H9 (cell line): ENCODE measurements around the gene ST6GALNAC6. TPM values are rescaled to one million over a fixed set of nuclear protein-coding genes. Genes with fewer than 3 reads are reported as not detected.

Experiments used
- DNase-seq: peaks from one replicate; pipeline ENCODE4 v3.0.0-alpha.2; 2017
- H2AFZ ChIP-seq: one replicate; pipeline ENCODE4 v1.6.1; 2013; ENCODE audit warnings: mild to moderate bottlenecking, low read length, control low read depth, moderate library complexity
- H2AK5ac ChIP-seq: 2 replicates; pipeline ENCODE4 v1.6.1; 2013; ENCODE audit warnings: low read length, control low read depth, mixed read lengths; ENCODE audit not compliant: insufficient read length
- H2BK120ac ChIP-seq: one replicate; pipeline ENCODE4 v1.6.1; 2013; ENCODE audit warnings: low read depth, mild to moderate bottlenecking, low read length, control low read depth, inconsistent platforms; ENCODE audit not compliant: poor library complexity, severe bottlenecking
- H2BK12ac ChIP-seq: 2 replicates; pipeline ENCODE4 v1.6.1; 2013; ENCODE audit warnings: low read length, control low read depth, mixed read lengths, low read depth; ENCODE audit not compliant: insufficient read length
- H2BK15ac ChIP-seq: 2 replicates; pipeline ENCODE4 v1.6.1; 2013; ENCODE audit warnings: low read depth, low read length, control low read depth
- H2BK20ac ChIP-seq: one replicate; pipeline ENCODE4 v1.6.1; 2013; ENCODE audit warnings: low read depth, mild to moderate bottlenecking, low read length, control low read depth, inconsistent platforms; ENCODE audit not compliant: poor library complexity, severe bottlenecking
- H2BK5ac ChIP-seq: 2 replicates; pipeline ENCODE4 v1.6.1; 2013; ENCODE audit warnings: low read length, control low read depth, mixed read lengths; ENCODE audit not compliant: insufficient read length
- H3K14ac ChIP-seq: 2 replicates; pipeline ENCODE4 v1.6.1; 2013; ENCODE audit warnings: low read length, control low read depth; ENCODE audit not compliant: insufficient read depth
- H3K18ac ChIP-seq: 2 replicates; pipeline ENCODE4 v1.6.1; 2013; ENCODE audit warnings: low read depth, mild to moderate bottlenecking, mixed read lengths, low read length, control low read depth; ENCODE audit not compliant: insufficient read length
- H3K23ac ChIP-seq: 2 replicates; pipeline ENCODE4 v1.6.1; 2013; ENCODE audit warnings: low read length, control low read depth, mixed read lengths, low read depth; ENCODE audit not compliant: insufficient read length
- H3K23me2 ChIP-seq: 2 replicates; pipeline ENCODE4 v1.6.1; 2013; ENCODE audit warnings: low read depth, mild to moderate bottlenecking, mixed read lengths, low read length, control low read depth; ENCODE audit not compliant: insufficient read length, poor library complexity, severe bottlenecking
- H3K27ac ChIP-seq: 2 replicates; pipeline ENCODE4 v1.5.1; 2013; ENCODE audit warnings: low read length, control low read depth, mixed read lengths, low read depth; ENCODE audit not compliant: insufficient read length
- H3K27me3 ChIP-seq: 2 replicates; pipeline ENCODE4 v1.6.1; 2013; ENCODE audit warnings: low read length, control low read depth, inconsistent platforms; ENCODE audit not compliant: insufficient read depth
- H3K4ac ChIP-seq: 2 replicates; pipeline ENCODE4 v1.6.1; 2013; ENCODE audit warnings: low read depth, mild to moderate bottlenecking, control low read depth, inconsistent platforms, low read length, moderate library complexity
- H3K4me1 ChIP-seq: 2 replicates; pipeline ENCODE4 v1.6.1; 2013; ENCODE audit warnings: low read length, control low read depth, inconsistent platforms; ENCODE audit not compliant: insufficient read depth
- H3K4me2 ChIP-seq: 2 replicates; pipeline ENCODE4 v1.6.1; 2013; ENCODE audit warnings: low read length, control low read depth, mixed read lengths; ENCODE audit not compliant: insufficient read length, insufficient read depth
- H3K56ac ChIP-seq: 2 replicates; pipeline ENCODE4 v1.6.1; 2013; ENCODE audit warnings: low read depth, mild to moderate bottlenecking, mixed read lengths, low read length, control low read depth; ENCODE audit not compliant: insufficient read length
- H3K79me1 ChIP-seq: 2 replicates; pipeline ENCODE4 v1.6.1; 2013; ENCODE audit warnings: low read depth, mild to moderate bottlenecking, moderate library complexity, low read length, control low read depth, inconsistent platforms; ENCODE audit not compliant: insufficient read depth, poor library complexity, severe bottlenecking
- H3K79me2 ChIP-seq: 2 replicates; pipeline ENCODE4 v1.6.1; 2013; ENCODE audit warnings: low read length, control low read depth, inconsistent platforms; ENCODE audit not compliant: insufficient read depth
- H3K9ac ChIP-seq: 2 replicates; pipeline ENCODE4 v1.6.1; 2013; ENCODE audit warnings: low read length, control low read depth, mixed read lengths; ENCODE audit not compliant: insufficient read length; ENCODE audit errors: extremely low read depth
- H3K9me3 ChIP-seq: one replicate; pipeline ENCODE4 v1.6.1; 2013; ENCODE audit warnings: low read depth, low read length, inconsistent platforms; ENCODE audit not compliant: control insufficient read depth
- H3T11ph ChIP-seq: one replicate; pipeline ENCODE4 v1.6.1; 2013; ENCODE audit warnings: mild to moderate bottlenecking, low read length, control low read depth, inconsistent platforms
- H4K20me1 ChIP-seq: one replicate; pipeline ENCODE4 v1.6.1; 2013; ENCODE audit not compliant: control insufficient read depth, insufficient read length, insufficient read depth
- H4K5ac ChIP-seq: 2 replicates; pipeline ENCODE4 v1.6.1; 2013; ENCODE audit warnings: low read depth, mild to moderate bottlenecking, mixed read lengths, low read length, control low read depth; ENCODE audit not compliant: insufficient read length
- H4K8ac ChIP-seq: replicated peaks from 2 replicates; pipeline ENCODE4 v1.6.1; 2013; ENCODE audit warnings: low read length, control low read depth, mixed read lengths, low read depth; ENCODE audit not compliant: insufficient read length
- H4K91ac ChIP-seq: 2 replicates; pipeline ENCODE4 v1.6.1; 2013; ENCODE audit warnings: low read depth, mild to moderate bottlenecking, moderate library complexity, mixed read lengths, low read length, control low read depth; ENCODE audit not compliant: insufficient read length
- H3K27ac Mint-ChIP-seq, 3 experiments: 2 replicates in 2 of 3; 3 replicates in 1 of 3; pipeline ENCODE4 v1.8.0; 2020 to 2021; ENCODE audit warnings: mixed read lengths in 3 of 3, mild to moderate bottlenecking in 1 of 3, moderate library complexity in 1 of 3
- H3K27me3 Mint-ChIP-seq: 2 replicates; pipeline ENCODE4 v1.8.0; 2021; ENCODE audit warnings: low read depth, mild to moderate bottlenecking, moderate library complexity, mixed read lengths
- H3K36me3 Mint-ChIP-seq, 3 experiments: 2 replicates in 2 of 3; 3 replicates in 1 of 3; pipeline ENCODE4 v1.8.0; 2020 to 2021; ENCODE audit warnings: low read depth in 3 of 3, mixed read lengths in 3 of 3; ENCODE audit not compliant: insufficient read depth in 1 of 3
- H3K4me1 Mint-ChIP-seq, 2 experiments: 2 replicates each; pipeline ENCODE4 v1.8.0; 2020; ENCODE audit warnings: mixed read lengths in 2 of 2
- H3K4me3 Mint-ChIP-seq, 2 experiments: 2 replicates in 1 of 2; 3 replicates in 1 of 2; pipeline ENCODE4 v1.8.0; 2020 to 2021; ENCODE audit warnings: mild to moderate bottlenecking in 2 of 2, mixed read lengths in 2 of 2, moderate library complexity in 1 of 2
- H3K9me3 Mint-ChIP-seq, 2 experiments: 2 replicates in 1 of 2; 3 replicates in 1 of 2; pipeline ENCODE4 v1.8.0; 2020; ENCODE audit warnings: mild to moderate bottlenecking in 2 of 2, mixed read lengths in 2 of 2, moderate library complexity in 1 of 2
- WGBS: extraction: QIAGEN DNeasy Blood & Tissue Kit; methylation state at CpG from one replicate; pipeline ENCODE4 v1.1.7; 2013; ENCODE audit warnings: missing lambda C conversion rate, low lambda C conversion rate, mixed read lengths; ENCODE audit not compliant: insufficient read length; ENCODE audit errors: extremely low coverage; 5-methylcytosine and 5-hydroxymethylcytosine counted together
- total RNA-seq: library from RNA; stranded (reverse); gene quantifications from 2 replicates; pipeline ENCODE4 v1.2.1, GENCODE V29; 2021
- TF ChIP-seq, protein P1 (sequence below): fragments of 200-600 bp; sonication (generic); conservative IDR thresholded peaks from 3 replicates; pipeline ENCODE4 v1.8.0; 2021; ENCODE audit warnings: antibody characterized with exemption, mild to moderate bottlenecking

Gene ST6GALNAC6
- total RNA-seq, 1 experiment from 2014 or later: 29.8 TPM

DNA sequence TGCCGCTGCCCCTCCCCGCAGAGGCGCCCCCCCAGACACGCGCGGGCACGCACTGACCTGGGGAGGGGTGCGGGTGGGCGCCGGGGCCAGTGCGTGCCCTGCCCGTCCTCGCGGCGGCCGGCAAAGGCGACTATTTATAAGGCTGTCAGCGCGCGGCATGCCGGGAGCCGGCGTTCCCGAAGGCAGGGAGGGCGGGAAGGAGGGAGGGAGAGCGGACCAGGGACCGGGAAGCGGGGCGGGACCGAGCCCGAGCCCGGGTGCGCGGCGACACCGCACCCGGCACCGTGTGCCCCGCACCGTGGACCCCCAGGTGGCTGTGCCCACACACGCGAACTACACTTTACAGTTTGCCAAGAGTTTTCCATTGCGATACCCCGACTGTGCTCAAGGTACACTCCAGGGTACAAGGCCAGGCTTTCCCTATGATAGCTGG, 21.8 kb downstream of the ST6GALNAC6 start, which contains the start of gene AK1:
AK1 (minus strand) TSS at position 110 of the 433 bp plus-strand sequence. CDS start 3,058 bp downstream, outside the sequence.
- no peaks in the 10 kb centered on the region for H3K9me3 ChIP-seq
- H4K91ac ChIP-seq: no peak within 1 kb of the TSS
- no peak within 1 kb of the TSS for H2AK5ac ChIP-seq
- no peaks in the 10 kb centered on the region for H3K9me3 Mint-ChIP-seq
- H3K23ac ChIP-seq: no peak within 1 kb of the TSS
- no peak within 1 kb of the TSS for H2BK15ac ChIP-seq
- no peak within 1 kb of the TSS for H4K5ac ChIP-seq
- no peak within 1 kb of the TSS for H2BK20ac ChIP-seq
- no peak within 1 kb of the TSS for H2BK12ac ChIP-seq
- TF ChIP-seq, protein P1, sequence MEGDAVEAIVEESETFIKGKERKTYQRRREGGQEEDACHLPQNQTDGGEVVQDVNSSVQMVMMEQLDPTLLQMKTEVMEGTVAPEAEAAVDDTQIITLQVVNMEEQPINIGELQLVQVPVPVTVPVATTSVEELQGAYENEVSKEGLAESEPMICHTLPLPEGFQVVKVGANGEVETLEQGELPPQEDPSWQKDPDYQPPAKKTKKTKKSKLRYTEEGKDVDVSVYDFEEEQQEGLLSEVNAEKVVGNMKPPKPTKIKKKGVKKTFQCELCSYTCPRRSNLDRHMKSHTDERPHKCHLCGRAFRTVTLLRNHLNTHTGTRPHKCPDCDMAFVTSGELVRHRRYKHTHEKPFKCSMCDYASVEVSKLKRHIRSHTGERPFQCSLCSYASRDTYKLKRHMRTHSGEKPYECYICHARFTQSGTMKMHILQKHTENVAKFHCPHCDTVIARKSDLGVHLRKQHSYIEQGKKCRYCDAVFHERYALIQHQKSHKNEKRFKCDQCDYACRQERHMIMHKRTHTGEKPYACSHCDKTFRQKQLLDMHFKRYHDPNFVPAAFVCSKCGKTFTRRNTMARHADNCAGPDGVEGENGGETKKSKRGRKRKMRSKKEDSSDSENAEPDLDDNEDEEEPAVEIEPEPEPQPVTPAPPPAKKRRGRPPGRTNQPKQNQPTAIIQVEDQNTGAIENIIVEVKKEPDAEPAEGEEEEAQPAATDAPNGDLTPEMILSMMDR: no peak
- no peak within 1 kb of the TSS for H4K8ac ChIP-seq
- no peaks in the 10 kb centered on the region for H3K4me1 ChIP-seq
- H3K4me3 Mint-ChIP-seq: peak within 1 kb of the TSS; percentile 77 to 89
- H3K56ac ChIP-seq: no peak within 1 kb of the TSS
- H3K14ac ChIP-seq: peak within 1 kb of the TSS; percentile 75; the same call in 1 of the 2 replicates
- peaks cover 5 to 21% of the 10 kb centered on the region in 2 experiments; a peak in 3 of 4 replicates for H3K4me1 Mint-ChIP-seq
- H3K27ac ChIP-seq: no peak within 1 kb of the TSS
- no peak within 1 kb of the TSS for H3K4ac ChIP-seq
- H3K18ac ChIP-seq: peak within 1 kb of the TSS; percentile 61
- no peaks in the 10 kb centered on the region for H4K20me1 ChIP-seq
- no peak within 1 kb of the TSS for H2BK120ac ChIP-seq
- no peaks in the 10 kb centered on the region for H3K27me3 ChIP-seq
- no CpG with 5 or more reads among the region's 44 CpGs for WGBS
- no peak within 1 kb of the TSS for H2AFZ ChIP-seq
- peak within 1 kb of the TSS; percentile 55 for H3K9ac ChIP-seq
- no peaks in the 10 kb centered on the region; a peak in 1 of 7 replicates for H3K36me3 Mint-ChIP-seq
- H3K27me3 Mint-ChIP-seq: no peaks in the 10 kb centered on the region; the same call in none of the 2 replicates
- H3K79me2 ChIP-seq: no peaks in the 10 kb centered on the region
- peak; percentile 65 for DNase-seq
- no peak within 1 kb of the TSS for H3K27ac Mint-ChIP-seq
- H3K79me1 ChIP-seq: no peaks in the 10 kb centered on the region
- H3T11ph ChIP-seq: no peak within 1 kb of the TSS
- H2BK5ac ChIP-seq: no peak within 1 kb of the TSS
- H3K4me2 ChIP-seq: peak within 1 kb of the TSS; percentile 91
- peaks cover 12% of the 10 kb centered on the region for H3K23me2 ChIP-seq
